ENCODE data around the gene MRPL50.

The MRPL50 gene

DNA sequence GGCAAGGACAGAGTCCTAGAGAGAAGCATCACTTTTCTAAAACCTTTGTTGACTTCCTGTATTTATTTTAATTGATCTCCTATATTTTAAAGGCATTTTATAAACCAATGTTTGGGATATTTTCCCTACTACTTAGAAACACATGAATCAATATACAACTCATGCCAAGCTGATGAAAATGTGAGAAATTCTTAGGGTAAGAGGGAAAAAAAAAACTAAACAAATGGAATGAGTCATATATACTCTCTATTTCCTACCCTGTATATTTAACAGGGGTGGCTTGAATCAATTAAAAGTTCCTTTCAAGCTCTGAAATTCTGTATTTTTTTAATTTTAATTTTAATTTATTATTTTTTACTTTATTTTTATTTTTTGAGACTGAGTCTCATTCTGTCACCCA is 33.2 kb downstream of the MRPL50 start:
- no peak for TF ChIP-seq EZH2phosphoT487 (conservative IDR thresholded peaks at IDR 0.05; ENCODE audit: low read length)
- Histone ChIP-seq H3K79me2 (ENCODE audit: insufficient read depth, low read length) (no peaks in the 10 kb centered on the region), H3F3A (ENCODE audit: insufficient read depth) (no peaks in the 10 kb centered on the region), H4K20me1 (ENCODE audit: low read depth, low read length) (no peaks in the 10 kb centered on the region), H3K9ac (ENCODE audit: low read length) (no peak overlapping the region), H3K36me3 (ENCODE audit: low read length) (no peaks in the 10 kb centered on the region), H3K4me2 (ENCODE audit: low read depth, low read length, poor library complexity, severe bottlenecking) (no peak overlapping the region), H3K4me3 (ENCODE audit: insufficient read depth, low read length, poor library complexity, severe bottlenecking) (no peak overlapping the region), H2AFZ (ENCODE audit: low read depth, low read length, severe bottlenecking) (no peak overlapping the region), H3K9me3 (ENCODE audit: insufficient read depth, low read length) (no peaks in the 10 kb centered on the region), H3K27ac (ENCODE audit: low read depth, low read length) (no peak overlapping the region), H3K9me2 (replicated peaks; ENCODE audit: insufficient read depth, low read length) (no peaks in the 10 kb centered on the region), H3K27me3 (ENCODE audit: low read length) (no peaks in the 10 kb centered on the region)

DNA sequence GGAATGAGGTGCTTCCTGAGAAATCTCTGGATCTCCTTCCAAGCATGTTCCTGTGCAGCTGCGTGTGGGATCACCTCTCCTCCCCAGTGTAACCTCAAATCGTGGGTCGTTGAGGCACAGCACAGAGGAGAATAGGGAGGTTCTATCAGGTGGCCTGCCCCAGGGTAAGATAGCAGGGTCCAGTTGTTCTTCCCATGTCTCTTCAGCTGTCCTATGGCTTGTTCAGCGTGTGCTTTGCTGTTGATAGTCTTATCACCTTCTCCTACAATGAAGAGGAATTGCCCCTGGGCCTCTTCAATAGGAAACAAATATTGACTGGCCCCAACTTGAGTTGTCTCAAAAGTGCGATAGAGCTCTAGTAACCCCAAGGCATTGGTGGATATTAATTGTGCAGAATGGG is 36.0 kb downstream of the MRPL50 start:
- no peaks in the 10 kb centered on the region for H3K27me3 ChIP-seq (ENCODE audit: low read length)
- no peaks in the 10 kb centered on the region for H3K9me3 ChIP-seq (ENCODE audit: insufficient read depth, low read length)
- no peak overlapping the region for H3K4me2 ChIP-seq (ENCODE audit: low read depth, low read length, poor library complexity, severe bottlenecking)
- no peaks in the 10 kb centered on the region for H4K20me1 ChIP-seq (ENCODE audit: low read depth, low read length)
- TF ChIP-seq, protein P1, sequence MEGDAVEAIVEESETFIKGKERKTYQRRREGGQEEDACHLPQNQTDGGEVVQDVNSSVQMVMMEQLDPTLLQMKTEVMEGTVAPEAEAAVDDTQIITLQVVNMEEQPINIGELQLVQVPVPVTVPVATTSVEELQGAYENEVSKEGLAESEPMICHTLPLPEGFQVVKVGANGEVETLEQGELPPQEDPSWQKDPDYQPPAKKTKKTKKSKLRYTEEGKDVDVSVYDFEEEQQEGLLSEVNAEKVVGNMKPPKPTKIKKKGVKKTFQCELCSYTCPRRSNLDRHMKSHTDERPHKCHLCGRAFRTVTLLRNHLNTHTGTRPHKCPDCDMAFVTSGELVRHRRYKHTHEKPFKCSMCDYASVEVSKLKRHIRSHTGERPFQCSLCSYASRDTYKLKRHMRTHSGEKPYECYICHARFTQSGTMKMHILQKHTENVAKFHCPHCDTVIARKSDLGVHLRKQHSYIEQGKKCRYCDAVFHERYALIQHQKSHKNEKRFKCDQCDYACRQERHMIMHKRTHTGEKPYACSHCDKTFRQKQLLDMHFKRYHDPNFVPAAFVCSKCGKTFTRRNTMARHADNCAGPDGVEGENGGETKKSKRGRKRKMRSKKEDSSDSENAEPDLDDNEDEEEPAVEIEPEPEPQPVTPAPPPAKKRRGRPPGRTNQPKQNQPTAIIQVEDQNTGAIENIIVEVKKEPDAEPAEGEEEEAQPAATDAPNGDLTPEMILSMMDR (IDR thresholded peaks at IDR 0.05; ENCODE audit: insufficient read depth, low read length, poor library complexity, severe bottlenecking), result no peak
- no peak for TF ChIP-seq EZH2phosphoT487 (conservative IDR thresholded peaks at IDR 0.05; ENCODE audit: low read length)
- no peak overlapping the region for H3K4me3 ChIP-seq (ENCODE audit: insufficient read depth, low read length, poor library complexity, severe bottlenecking)
- no peak overlapping the region for H3K9ac ChIP-seq (ENCODE audit: low read length)
- H3K79me2 ChIP-seq (ENCODE audit: insufficient read depth, low read length), result no peaks in the 10 kb centered on the region
- H3K27ac ChIP-seq (ENCODE audit: low read depth, low read length), result no peak overlapping the region
- H3K36me3 ChIP-seq (ENCODE audit: low read length), result no peaks in the 10 kb centered on the region
- no peak overlapping the region for H2AFZ ChIP-seq (ENCODE audit: low read depth, low read length, severe bottlenecking)
- H3K9me2 ChIP-seq (replicated peaks; ENCODE audit: insufficient read depth, low read length), result no peaks in the 10 kb centered on the region
- no peaks in the 10 kb centered on the region for H3F3A ChIP-seq (ENCODE audit: insufficient read depth)

DNA sequence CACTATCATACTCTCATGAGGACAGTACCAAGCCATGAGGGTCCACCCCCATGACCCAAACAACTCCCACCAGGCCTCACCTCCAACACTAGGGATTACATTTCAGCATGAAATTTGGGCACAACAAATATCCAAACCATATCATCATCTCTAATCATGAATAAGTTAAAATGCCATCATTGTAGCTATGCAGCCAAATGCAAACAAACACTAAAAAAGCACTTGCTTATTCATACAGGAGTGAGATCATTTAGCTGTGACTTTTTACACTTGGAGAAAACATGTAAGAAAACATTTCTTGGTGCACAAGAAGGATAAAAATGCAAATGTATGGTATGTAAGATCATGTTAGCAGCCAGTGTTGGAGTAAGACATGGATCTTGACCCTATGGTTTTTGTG is 37.8 kb downstream of the MRPL50 start:
- H3K27me3 ChIP-seq (ENCODE audit: low read length), result no peaks in the 10 kb centered on the region
- H2AFZ ChIP-seq (ENCODE audit: low read depth, low read length, severe bottlenecking), result no peak overlapping the region
- no peak overlapping the region for H3K4me3 ChIP-seq (ENCODE audit: insufficient read depth, low read length, poor library complexity, severe bottlenecking)
- no peak for TF ChIP-seq EZH2phosphoT487 (conservative IDR thresholded peaks at IDR 0.05; ENCODE audit: low read length)
- TF ChIP-seq, protein P1 (IDR thresholded peaks at IDR 0.05; ENCODE audit: insufficient read depth, low read length, poor library complexity, severe bottlenecking), result no peak
- no peaks in the 10 kb centered on the region for H3K36me3 ChIP-seq (ENCODE audit: low read length)
- no peaks in the 10 kb centered on the region for H4K20me1 ChIP-seq (ENCODE audit: low read depth, low read length)
- H3K27ac ChIP-seq (ENCODE audit: low read depth, low read length), result no peak overlapping the region
- no peak overlapping the region for H3K4me2 ChIP-seq (ENCODE audit: low read depth, low read length, poor library complexity, severe bottlenecking)
- no peaks in the 10 kb centered on the region for H3F3A ChIP-seq (ENCODE audit: insufficient read depth)
- no peaks in the 10 kb centered on the region for H3K9me3 ChIP-seq (ENCODE audit: insufficient read depth, low read length)
- H3K9me2 ChIP-seq (replicated peaks; ENCODE audit: insufficient read depth, low read length), result no peaks in the 10 kb centered on the region
- H3K9ac ChIP-seq (ENCODE audit: low read length), result no peak overlapping the region
- H3K79me2 ChIP-seq (ENCODE audit: insufficient read depth, low read length), result no peaks in the 10 kb centered on the region

DNA sequence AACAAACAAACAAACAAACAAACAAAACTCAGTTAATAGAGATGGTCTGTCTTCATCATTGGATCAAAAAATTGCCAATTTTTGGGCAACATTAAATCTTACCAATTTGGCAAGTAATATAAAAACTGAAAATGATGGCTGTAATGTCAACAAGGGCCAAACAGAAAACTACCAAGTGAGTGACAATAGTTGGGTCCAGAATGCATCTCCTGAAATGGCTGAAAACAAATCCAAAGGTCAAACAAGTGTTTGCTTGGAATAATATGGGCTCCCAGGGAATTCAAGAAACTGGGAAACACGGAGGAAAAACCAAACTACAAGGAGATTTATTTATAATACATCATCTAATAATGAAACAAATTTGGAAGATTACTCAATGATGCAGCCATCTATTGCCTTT is 38.7 kb downstream of the MRPL50 start:
- no peaks in the 10 kb centered on the region for H3K9me3 ChIP-seq (ENCODE audit: insufficient read depth, low read length)
- H3K79me2 ChIP-seq (ENCODE audit: insufficient read depth, low read length), result no peaks in the 10 kb centered on the region
- H3K27me3 ChIP-seq (ENCODE audit: low read length), result no peaks in the 10 kb centered on the region
- H4K20me1 ChIP-seq (ENCODE audit: low read depth, low read length), result no peaks in the 10 kb centered on the region
- no peaks in the 10 kb centered on the region for H3F3A ChIP-seq (ENCODE audit: insufficient read depth)
- no peak overlapping the region for H3K4me3 ChIP-seq (ENCODE audit: insufficient read depth, low read length, poor library complexity, severe bottlenecking)
- H3K4me2 ChIP-seq (ENCODE audit: low read depth, low read length, poor library complexity, severe bottlenecking), result no peak overlapping the region
- H3K9me2 ChIP-seq (replicated peaks; ENCODE audit: insufficient read depth, low read length), result no peaks in the 10 kb centered on the region
- no peak overlapping the region for H2AFZ ChIP-seq (ENCODE audit: low read depth, low read length, severe bottlenecking)
- H3K36me3 ChIP-seq (ENCODE audit: low read length), result no peaks in the 10 kb centered on the region
- TF ChIP-seq EZH2phosphoT487 (conservative IDR thresholded peaks at IDR 0.05; ENCODE audit: low read length), result no peak
- TF ChIP-seq, protein P1 (IDR thresholded peaks at IDR 0.05; ENCODE audit: insufficient read depth, low read length, poor library complexity, severe bottlenecking), result no peak
- H3K9ac ChIP-seq (ENCODE audit: low read length), result no peak overlapping the region
- no peak overlapping the region for H3K27ac ChIP-seq (ENCODE audit: low read depth, low read length)

Data from SU-DHL-6 (cell line).